NCI-H526 treated with DMSO at 0.1 percent for 48 hours (cell line): ENCODE measurements around the gene CNTN4.

Experiments
- DNase-seq: peaks from one replicate; lab custom pipeline; 2025; lab: John Stamatoyannopoulos, UW

CNTN4 gene

GRCh38 chr3:3038201-3038991 lies 939.7 kb downstream of the CNTN4 start:
- DNase-seq: no peak

GRCh38 chr3:3053974-3054373 lies 955.3 kb downstream of the CNTN4 start:
- DNase-seq: no peak

DNA sequence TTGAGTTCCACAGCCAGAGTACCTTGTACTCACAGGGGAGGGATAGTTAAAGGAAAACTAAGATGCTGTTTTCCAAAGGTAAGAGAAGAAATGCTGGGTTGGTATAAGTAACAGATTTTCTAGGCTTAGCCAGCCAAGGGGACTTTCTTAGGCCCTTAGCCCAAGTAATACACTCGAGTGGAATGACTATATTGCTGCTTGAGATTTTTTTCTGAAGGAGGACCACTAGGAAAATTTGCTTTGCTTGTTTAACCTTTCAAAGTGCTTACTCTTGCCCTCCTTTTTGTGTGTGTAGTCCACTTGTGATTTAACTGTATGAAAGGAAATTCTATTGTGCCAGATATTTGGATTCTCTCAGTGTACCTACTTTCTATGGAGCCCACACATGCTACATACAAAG lies 961.0 kb downstream of the CNTN4 start:
- DNase-seq: no peak

DNA sequence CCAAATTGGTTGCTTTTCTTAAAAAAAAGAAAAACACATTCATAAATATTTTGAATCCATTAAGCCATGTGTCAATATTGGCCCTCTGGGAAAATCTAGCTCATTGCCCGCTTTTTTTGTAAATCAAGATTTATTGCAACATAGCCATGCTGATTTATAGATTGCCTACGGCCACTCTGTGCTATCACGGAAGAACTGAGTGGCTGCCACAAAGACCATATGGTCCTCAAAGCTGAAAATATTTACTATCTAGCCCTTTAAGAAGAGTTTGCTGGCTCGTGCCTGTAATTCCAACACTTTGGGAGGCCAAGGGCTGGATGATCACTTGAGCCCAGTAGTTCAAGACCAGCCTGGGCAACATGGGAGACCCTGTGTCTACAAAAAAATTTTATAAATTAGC lies 965.6 kb downstream of the CNTN4 start:
- no peak for DNase-seq

DNA sequence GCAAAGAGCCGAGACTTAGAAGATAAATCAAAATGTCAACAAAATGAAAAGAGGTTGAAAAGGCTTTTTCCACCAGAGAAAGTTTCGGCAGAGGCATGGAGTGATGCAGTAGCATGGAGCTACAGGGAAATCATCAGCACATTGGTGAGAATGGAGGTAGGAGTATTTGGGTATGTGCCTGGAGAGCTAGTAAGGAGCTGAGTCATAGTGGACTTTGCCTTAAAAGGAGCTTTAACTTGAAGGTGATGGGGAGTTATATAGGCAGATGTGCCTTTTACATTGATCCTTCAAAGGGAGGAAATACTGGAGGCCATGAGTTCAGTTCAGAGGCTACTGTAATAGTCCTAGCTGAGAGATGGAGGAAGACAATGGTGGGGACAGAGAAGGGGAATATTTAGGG lies 967.2 kb downstream of the CNTN4 start:
- DNase-seq: no peak

GRCh38 chr3:3066378-3066777 lies 967.7 kb downstream of the CNTN4 start:
- DNase-seq: no peak

DNA sequence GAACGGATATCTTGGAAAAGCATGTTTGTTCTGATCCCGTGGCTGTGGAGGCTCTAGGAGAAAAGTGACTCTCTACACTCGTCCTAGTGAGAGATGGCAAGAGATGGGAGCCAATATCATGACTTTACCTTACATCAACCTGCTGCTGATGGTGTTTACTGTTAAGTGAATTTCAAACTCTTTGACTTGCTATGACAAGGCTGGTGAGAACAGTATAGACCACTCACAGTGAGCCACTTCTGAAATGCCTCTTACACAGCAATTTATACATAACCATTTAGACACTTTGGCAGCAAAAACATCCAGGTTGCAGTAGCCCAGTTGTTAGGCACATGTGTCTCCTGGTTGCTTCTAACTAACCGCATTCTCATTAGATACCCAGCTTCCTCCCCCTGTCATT lies 968.2 kb downstream of the CNTN4 start:
- DNase-seq: no peak

DNA sequence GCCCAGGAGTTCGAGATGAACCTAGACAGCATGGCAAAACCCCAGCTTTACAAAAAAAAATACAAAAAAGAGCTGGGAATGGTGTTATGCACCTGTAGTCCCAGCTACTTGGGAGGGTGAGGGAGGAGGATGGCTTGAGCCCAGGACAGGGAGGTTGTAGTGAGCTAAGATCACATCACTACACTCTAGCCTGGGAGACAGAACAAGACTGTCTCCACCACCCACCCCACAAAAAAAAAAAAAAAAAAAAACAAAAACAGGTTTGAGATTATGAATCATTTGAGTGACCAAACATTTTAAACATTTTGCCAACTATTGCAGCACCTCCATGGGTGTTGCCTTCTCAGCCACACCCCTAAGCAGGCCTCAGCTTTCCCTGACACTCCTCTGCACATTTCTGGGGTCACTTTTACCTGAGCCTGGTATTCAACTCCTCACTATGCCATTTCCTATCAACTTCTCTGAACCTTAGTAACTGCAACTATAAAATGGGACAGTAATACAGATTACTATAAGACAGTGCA lies 969.8 kb downstream of the CNTN4 start:
- DNase-seq: no peak

- DNase-seq: no peak
Measured at GRCh38 chr3:3069723-3070122, 971.1 kb downstream of the CNTN4 start.

GRCh38 chr3:3071136-3071535 lies 972.5 kb downstream of the CNTN4 start:
- no peak for DNase-seq

DNA sequence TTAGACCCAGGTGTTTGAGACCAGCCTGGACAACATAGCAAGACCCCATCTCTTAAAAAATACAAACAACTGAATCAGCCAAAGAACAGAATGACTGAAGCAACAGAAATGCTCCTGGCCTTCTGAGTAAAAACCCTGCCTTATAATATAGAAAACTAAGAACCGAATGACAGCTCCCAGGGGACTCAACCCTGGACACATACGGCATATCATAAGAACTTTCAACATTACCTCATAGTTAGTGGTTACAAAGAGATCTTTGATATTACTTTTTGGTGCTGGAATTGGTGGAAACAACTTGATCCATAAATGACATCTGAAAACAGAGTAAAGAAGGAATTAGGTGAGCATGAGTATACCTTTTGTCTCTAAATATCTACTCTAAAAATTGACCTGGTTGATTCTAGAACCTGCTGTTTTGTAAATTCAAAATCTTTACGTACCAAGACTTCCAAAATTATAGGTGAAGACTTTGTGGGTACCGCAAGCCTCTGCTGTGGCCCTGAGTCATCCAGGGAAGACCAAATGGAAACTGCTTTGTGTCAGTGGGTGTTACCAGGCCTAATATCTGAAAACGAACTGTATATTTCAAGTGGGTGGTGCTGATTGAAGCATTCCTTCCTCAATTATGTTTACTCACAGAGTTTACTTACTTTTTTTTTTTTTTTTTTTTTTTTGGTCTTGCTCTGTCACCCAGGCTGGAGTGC lies 976.0 kb downstream of the CNTN4 start:
- no peak for DNase-seq

DNA sequence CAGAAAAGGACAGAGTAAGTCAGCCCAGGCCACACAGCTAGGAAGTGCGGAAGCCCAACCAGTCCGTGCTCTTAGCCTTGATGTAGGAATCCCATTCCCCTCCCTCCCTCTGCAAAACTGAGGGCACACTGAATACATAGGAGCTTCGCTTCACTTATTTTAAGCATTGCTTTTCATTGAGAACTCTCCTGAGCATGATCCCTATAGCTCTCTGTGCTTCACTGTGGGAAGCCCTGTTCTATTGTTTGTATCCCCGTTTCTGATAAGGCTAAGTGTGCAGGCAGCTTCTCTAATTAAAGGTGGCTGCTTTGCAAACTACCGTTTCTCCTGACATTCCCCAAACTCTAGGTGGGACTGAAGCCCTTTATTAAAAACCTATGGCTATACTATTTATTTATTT lies 981.6 kb downstream of the CNTN4 start:
- DNase-seq: no peak

- no peak for DNase-seq
Measured at GRCh38 chr3:3081381-3082233, 982.9 kb downstream of the CNTN4 start.

DNA sequence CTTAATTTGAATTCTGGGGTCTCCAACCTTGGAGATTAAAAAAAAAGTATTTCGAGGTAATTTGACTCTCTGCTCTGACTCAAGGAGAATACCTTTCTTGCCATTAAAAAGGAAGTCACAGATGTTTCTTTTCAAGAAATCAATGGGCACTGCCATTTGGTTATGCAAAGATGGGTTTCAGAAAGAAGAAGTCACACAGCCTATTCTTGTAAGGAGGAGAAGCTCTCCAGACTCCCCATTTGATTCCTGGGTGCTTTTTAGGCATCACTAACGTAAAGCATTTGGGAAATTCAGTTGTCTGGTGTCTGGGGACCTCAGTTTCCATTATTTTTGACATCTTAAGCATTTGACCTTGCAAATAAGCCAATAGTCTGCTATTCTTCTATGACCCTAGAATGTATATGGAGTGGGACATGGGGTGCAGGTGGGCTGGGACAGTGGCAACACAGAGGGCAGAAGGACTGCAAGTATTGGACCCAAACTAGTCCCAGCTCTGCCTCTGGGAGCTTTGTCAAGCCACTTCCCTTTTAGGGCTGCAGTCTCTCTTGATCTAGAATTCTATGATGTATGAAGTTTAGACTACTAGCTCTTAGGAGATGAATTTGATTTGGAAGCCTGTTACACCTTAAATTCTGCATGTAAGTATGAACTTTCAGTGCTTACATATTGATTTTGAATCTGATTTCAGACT lies 983.7 kb downstream of the CNTN4 start:
- DNase-seq: no peak

DNA sequence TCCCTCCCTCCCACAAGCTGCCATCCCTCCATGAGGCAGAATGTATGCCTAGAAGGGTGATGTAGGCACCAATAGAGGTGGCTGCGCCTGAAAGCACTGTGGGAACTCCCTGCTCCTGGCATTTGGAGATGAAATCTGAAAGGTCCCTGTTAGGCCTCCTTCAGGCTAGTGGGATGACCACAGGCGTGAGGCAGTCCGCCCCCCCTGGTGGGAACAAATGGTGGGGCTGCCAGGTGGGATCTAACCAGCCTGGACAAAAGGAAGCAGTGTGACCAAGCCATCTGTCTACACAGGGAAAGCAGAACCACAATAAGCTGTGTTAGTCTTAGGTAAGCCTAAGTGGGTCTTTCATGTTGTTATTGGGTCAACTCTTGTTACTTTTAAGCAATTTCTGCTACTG lies 986.2 kb downstream of the CNTN4 start:
- no peak for DNase-seq

DNA sequence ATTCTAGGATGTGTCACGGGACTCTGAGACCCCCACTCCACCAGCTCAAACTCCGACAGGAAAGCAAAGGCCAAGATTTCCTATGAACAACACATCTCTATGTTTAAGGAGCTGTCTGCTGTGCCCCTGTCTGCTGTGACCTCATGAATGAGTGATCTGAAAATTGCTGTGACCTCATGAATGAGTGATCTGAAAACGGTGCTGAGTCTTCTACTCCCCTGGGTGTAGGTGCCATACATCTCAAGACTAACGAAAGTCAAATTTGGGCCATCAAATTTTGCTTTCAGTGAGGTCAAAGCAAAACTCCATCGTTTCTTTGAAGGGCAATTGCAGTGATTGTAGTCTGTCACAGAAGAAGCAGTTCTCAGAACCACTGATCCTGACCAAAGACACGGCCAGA lies 987.1 kb downstream of the CNTN4 start:
- DNase-seq: no peak

DNA sequence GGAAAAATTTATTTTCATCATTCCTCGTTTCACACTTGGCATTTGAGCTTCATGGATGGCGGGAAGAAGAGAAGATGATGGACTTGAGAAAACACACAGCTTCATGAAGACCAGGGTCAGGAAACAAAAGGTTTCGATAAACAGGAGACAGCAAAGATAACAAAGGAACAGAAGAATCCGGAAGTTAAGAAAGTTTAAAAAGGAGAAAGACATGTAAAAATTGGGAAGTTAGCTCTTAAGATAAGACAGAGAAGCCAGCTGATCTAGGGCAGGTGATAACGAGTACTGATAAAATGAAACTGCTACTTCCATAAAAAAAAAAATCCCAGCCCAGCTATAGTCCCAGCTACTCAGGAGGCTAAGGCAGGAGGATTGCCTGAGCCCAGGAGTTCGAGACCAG lies 987.6 kb downstream of the CNTN4 start:
- no peak for DNase-seq

DNA sequence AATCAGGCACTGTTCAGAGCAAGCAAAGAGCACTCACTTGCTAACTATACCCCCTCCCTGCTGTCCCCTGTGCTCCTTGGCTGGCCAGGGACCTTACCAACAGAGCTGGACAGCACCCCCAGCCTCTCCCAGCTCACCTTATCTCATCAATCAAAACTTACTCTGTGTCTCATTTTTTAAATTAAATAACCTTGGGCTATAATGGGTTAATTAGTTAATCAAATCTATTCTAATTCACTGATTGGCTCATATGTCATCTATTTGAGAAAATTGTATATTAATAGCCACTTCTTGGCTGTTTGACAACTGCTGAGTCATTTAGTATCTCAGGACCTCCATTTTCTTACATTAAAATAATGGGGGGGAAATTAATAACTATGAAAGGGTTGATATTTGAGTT lies 988.6 kb downstream of the CNTN4 start:
- DNase-seq: no peak

GRCh38 chr3:3087716-3088465 lies 989.2 kb downstream of the CNTN4 start:
- no peak for DNase-seq

- no peak for DNase-seq
Measured at GRCh38 chr3:3089017-3089416, 990.4 kb downstream of the CNTN4 start.

DNA sequence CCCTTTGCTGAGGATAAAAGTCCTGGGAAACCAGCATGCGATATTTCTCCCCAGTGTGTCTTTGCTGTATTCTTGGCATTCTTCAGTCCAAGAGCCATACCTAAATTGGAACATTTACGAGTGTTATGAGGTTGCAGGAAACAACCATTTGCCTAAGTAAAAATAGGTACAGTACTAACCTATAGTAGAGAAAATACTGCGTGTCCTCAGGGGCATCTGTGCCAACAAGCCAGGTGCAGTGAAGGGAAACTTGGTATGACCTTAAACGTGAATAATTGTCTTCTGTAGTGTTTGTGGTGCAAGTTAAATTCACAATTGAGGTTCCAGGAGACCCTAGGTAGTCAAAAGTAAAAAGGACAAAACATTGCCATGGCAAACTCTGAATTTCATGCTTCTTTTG lies 999.3 kb downstream of the CNTN4 start:
- no peak for DNase-seq
